Epithelial cell of proximal tubule (primary cell): ENCODE measurements around the gene MSS51. TPM values are rescaled to one million over a fixed set of nuclear protein-coding genes. Genes with fewer than 3 reads are reported as not detected.

ENCODE experiments used
- DNase-seq: peaks from one replicate; pipeline ENCODE4 v3.0.0-alpha.2; 2011; ENCODE audit warnings: low read depth
- H3K4me3 ChIP-seq: 2 replicates; pipeline ENCODE4 v1.5.1; 2011; ENCODE audit warnings: low read depth, mild to moderate bottlenecking, low read length
- total RNA-seq: library from RNA; depleted of rRNA; stranded (reverse); fragments of >200 nt; gene quantifications from 2 replicates; pipeline ENCODE4 v1.2.3, GENCODE V29; 2015
- TF ChIP-seq, protein P1 (sequence below): conservative IDR thresholded peaks from 2 replicates; pipeline ENCODE4 v1.5.1; 2012; ENCODE audit warnings: low read depth, mild to moderate bottlenecking, low read length

Gene MSS51
- total RNA-seq, 1 donor from 2014 or later: 1.1 TPM

DNA sequence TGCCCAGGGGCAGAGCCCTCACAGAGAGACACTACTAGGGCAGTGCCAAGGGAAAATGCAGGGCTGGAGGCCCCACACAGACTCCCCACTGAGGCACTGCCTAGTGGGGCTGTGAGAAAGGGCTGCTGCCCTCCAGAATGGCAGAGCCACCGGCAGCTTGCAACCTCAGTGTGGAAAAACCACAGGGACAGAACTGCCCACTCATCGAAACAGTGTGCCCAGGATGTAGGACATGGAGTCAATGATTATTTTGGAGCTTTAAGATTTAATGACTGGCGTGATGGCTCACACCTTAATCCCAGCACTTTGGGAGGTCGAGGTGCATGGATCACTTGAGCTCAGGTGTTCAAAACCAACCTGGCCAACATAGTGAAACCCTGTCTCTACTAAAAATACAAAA is 27.5 kb upstream of the MSS51 start:
- DNase-seq: no peak
- TF ChIP-seq, protein P1, sequence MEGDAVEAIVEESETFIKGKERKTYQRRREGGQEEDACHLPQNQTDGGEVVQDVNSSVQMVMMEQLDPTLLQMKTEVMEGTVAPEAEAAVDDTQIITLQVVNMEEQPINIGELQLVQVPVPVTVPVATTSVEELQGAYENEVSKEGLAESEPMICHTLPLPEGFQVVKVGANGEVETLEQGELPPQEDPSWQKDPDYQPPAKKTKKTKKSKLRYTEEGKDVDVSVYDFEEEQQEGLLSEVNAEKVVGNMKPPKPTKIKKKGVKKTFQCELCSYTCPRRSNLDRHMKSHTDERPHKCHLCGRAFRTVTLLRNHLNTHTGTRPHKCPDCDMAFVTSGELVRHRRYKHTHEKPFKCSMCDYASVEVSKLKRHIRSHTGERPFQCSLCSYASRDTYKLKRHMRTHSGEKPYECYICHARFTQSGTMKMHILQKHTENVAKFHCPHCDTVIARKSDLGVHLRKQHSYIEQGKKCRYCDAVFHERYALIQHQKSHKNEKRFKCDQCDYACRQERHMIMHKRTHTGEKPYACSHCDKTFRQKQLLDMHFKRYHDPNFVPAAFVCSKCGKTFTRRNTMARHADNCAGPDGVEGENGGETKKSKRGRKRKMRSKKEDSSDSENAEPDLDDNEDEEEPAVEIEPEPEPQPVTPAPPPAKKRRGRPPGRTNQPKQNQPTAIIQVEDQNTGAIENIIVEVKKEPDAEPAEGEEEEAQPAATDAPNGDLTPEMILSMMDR: no peak
- no peak overlapping the region for H3K4me3 ChIP-seq

DNA sequence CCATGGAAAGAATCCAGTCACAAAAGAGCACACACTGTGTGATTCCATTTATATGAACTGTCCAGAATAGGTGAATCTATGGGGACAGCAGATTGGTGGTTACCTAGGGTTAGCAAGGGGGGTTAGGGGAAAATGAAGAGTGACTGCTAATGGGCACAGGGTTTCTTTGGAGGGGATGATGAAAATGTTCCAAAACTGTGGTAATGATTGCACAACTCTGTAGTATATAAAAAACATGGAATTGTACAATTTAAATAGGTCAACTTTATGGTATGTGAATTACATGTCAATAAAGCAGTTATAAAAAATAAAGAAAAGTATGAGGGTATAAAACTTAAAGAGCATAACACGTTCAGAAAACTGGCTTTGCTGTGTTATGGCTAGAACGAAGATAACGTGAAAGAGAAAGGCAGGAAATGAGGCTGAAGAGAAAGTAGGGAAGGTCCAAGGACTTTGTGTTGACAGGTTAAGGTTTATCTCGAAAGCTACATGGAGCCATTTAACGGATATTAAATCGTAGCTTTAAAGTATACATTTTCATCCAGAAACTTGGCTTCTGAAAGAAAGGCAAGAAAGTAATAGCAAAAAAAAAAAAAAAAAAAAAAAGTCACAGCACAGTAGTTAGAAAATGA is 26.4 kb upstream of the MSS51 start:
- TF ChIP-seq, protein P1: no peak
- no peak overlapping the region for H3K4me3 ChIP-seq
- no peak for DNase-seq

DNA sequence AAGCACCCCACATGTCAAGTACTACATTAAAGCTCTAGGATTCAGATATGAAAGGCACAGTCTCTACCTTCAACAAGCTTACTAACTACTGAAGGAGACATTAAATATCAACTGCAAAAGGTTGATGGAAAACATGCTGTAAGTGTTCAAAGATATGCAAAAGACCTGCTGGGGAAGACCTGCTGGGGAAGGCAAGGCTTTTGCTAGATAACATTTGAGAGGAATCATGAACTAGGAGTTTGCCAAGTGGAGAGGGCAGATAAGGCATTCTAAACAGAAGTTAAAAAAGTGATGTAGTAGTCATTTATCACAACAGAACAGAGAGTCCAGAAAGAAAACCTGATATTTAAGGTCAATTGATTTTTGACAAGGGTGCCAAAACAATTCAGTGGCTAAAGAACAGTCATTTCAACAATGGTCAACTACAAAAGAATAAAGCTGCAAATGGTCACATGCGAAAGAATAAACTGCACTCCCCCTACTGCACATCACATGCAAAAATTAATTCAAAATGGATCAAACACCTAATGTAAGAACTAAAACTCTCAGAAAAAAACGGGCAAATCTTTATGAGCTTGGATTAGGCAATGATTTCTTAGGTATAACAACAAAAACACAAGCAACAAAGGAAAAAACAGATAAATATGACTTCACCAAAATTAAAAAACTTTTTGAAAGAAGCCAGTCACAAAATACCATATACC is 23.0 kb upstream of the MSS51 start:
- TF ChIP-seq, protein P1: no peak
- H3K4me3 ChIP-seq: no peak overlapping the region
- DNase-seq: no peak

DNA sequence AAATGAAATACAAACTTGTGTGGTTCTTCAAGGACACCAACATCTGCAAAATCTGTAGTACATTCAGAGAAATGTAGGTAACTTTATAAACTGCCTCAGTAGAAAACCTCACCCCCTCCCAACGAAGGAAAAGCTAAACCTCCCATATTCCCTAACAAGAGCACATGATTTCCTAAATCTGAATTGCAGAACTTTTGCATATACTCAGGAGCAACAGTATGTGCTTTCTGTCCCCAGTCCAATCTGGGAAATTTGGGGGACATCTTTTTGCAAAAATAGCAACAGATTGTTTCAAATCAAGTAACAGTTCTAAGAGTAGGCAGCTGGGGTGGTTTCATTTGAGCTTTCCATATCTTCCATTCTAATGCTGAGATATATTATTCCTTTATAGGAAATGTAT is 15.8 kb upstream of the MSS51 start:
- TF ChIP-seq, protein P1: no peak
- DNase-seq: no peak
- H3K4me3 ChIP-seq: no peak overlapping the region

DNA sequence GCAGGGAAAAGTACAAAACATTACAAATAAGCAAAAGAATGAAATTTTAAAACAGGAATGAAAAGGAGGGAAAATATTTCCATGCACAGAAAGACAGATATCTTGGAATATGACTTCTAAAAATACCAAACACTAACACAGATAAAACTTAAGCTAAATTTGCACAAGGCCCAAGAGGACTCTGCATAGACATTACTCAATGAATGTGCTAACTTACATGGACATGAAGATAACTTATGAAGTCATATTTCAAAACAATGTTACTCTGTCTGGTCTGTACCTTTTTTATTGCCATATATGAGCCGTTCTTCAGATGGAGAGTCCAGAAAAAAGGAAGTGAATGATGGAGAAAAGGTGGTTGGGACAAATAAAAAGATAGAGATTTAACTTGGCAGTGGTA is 15.0 kb upstream of the MSS51 start:
- TF ChIP-seq, protein P1: no peak
- DNase-seq: no peak
- H3K4me3 ChIP-seq: no peak overlapping the region

DNA sequence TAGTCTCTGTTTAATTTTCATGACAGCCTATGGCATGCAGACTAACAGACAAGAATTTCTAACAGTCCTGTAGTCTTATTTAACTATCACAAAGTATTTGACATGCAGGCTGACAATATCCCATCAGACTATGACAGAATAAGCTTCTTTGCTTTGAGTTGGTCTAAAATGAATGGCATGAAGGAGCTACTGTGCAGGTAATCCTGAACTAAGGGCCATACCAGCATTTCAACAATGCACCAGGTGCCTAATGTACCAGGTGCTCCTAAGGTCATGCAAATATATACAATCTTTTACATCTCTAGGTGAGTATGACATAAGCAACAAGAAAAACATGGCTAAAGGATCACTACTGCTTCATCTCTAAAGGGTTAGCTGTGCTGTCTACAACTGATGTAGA is 13.6 kb upstream of the MSS51 start:
- no peak overlapping the region for H3K4me3 ChIP-seq
- DNase-seq: no peak
- TF ChIP-seq, protein P1: no peak

DNA sequence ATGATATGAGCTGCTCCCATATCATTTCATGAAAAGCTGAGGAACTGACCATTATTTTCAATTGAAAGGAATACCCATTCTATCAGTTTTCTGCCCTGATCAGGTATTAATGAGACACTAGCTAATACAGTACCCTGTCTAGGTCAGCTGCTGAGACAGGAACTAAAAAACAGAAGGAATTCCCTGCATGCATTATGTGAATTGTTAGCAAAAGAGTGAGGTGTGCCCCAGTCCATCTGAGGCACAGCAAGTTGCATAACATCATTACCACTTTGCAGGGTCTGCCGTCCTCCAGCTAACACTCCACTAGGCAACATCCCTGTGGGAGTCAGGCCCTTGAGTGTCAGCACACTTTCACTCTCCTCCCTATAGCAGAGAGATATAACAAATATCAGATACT is 11.1 kb upstream of the MSS51 start:
- DNase-seq: no peak
- TF ChIP-seq, protein P1: no peak
- no peak overlapping the region for H3K4me3 ChIP-seq
